Uterus (tissue), 2 donors: ENCODE measurements around the gene ANKRD13C.
"Not testable (repeated sequence)": the region's sequence is repeated elsewhere in the genome, so short reads cannot be mapped to it uniquely, and the experiment has no call there.

Experiments used
- CTCF ChIP-seq, 4 experiments: fragments of 200-600 bp in 2 of 4; fragments of 450-650 bp in 2 of 4; sonication (generic) in 2 of 4; IDR thresholded peaks; one replicate each; pipeline ENCODE4 v1.5.1; 2016 to 2019; ENCODE audit warnings: antibody characterized with exemption in 4 of 4, mild to moderate bottlenecking in 2 of 4, moderate library complexity in 1 of 4
- POLR2A ChIP-seq, 2 donors: fragments of 450-650 bp; IDR thresholded peaks; one replicate each; pipeline ENCODE4 v1.6.1; 2016; ENCODE audit warnings: antibody characterized with exemption in 2 of 2, mild to moderate bottlenecking in 1 of 2, moderate library complexity in 1 of 2

DNA sequence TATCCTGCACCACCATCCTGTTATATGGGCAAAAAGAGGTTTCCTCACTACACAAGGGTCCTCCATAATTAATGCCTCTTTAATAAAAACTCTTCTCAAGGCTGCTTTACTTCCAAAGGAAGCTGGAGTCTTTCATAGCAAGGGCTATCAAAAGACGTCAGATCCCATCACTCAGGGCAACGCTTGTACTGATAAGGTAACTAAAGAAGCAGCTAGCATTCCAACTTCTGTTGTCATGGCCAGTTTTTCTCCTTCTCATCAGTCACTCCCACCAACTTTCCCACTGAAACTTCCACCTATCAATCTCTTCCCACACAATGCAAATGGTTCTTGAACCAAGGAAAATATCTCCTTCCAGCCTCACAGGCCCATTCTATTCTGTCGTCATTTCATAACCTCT is 17.1 kb upstream of the ANKRD13C start:
- TF ChIP-seq CTCF, POLR2A (IDR thresholded peaks at IDR 0.05): not testable (repeated sequence)
